Activated gamma-delta T cell (primary cell): ENCODE measurements around the gene LRRC19.
A peak's percentile ranks its signal among the peaks of the same experiment; 100 is the strongest.

ENCODE experiments used
- DNase-seq: peaks from one replicate; lab custom pipeline; 2025; lab: John Stamatoyannopoulos, UW

Gene LRRC19

GRCh38 chr9:26955921-26956859 is 49.3 kb downstream of the LRRC19 start, which contains the start of gene IFT74:
Gene IFT74, plus strand, starts transcription at chr9:26956412. Its CDS starts 5,556 bp downstream, at chr9:26961968.
- peak; percentile 90 for DNase-seq

- no peak for DNase-seq
Measured at GRCh38 chr9:26955222-26955903, 50.1 kb downstream of the LRRC19 start.

- no peak for DNase-seq
Measured at GRCh38 chr9:26954050-26954508, 51.4 kb downstream of the LRRC19 start.

- no peak for DNase-seq
Measured at GRCh38 chr9:26951794-26952193, 53.7 kb downstream of the LRRC19 start.

- no peak for DNase-seq
Measured at GRCh38 chr9:26950521-26950920, 55.0 kb downstream of the LRRC19 start.

GRCh38 chr9:26949637-26950069 is 55.8 kb downstream of the LRRC19 start:
- DNase-seq: no peak

- no peak for DNase-seq
Measured at GRCh38 chr9:26947736-26948135, 57.7 kb downstream of the LRRC19 start.

- DNase-seq: peak; percentile 69
Measured at GRCh38 chr9:26946753-26947727, 58.4 kb downstream of the LRRC19 start, which contains the start of gene PLAA. Gene PLAA, minus strand, starts transcription at chr9:26947242. Its CDS starts 197 bp downstream, at chr9:26947045.

- DNase-seq: no peak
Measured at GRCh38 chr9:26945591-26945990, 59.9 kb downstream of the LRRC19 start.
